Left lobe of liver (tissue), 2 donors: ENCODE measurements around the gene ARHGAP6. TPM values are rescaled to one million over a fixed set of nuclear protein-coding genes. Genes with fewer than 3 reads are reported as not detected.
"Not testable (repeated sequence)": the region's sequence is repeated elsewhere in the genome, so short reads cannot be mapped to it uniquely, and the experiment has no call there.

ENCODE experiments used
- ATAC-seq: fragments of 200-7000 bp; cut with Tn5 transposase; one replicate; pipeline ENCODE4 v1.9.1; 2020; ENCODE audit warnings: mild to moderate bottlenecking, moderate library complexity
- DNase-seq: peaks from one replicate; pipeline ENCODE4 v3.0.0-alpha.2; 2020; ENCODE audit warnings: low spot score
- total RNA-seq: library from RNA; stranded (reverse); gene quantifications from one replicate; pipeline ENCODE4 v1.2.1, GENCODE V29; 2021
- donor health status: DM: no; HTN: no; CAD: no; lungs with moderate emphysema.
- donor health status: DM: no; HTN: yes; CAD: no.

ARHGAP6 gene
- total RNA-seq, 1 donor from 2014 or later: 0.65 TPM

GRCh38 chrX:11647138-11647537 is 18.6 kb downstream of the ARHGAP6 start:
- DNase-seq (no peak), ATAC-seq (no peak)

- ATAC-seq: no peak
- DNase-seq: no peak
Observed at GRCh38 chrX:11641349-11642065, 24.2 kb downstream of the ARHGAP6 start.

- no peak for ATAC-seq
- DNase-seq: no peak
Observed at GRCh38 chrX:11640089-11640488, 25.6 kb downstream of the ARHGAP6 start.

- ATAC-seq: no peak
Observed at GRCh38 chrX:11632732-11633131, 33.0 kb downstream of the ARHGAP6 start.

GRCh38 chrX:11629593-11630211 is 36.0 kb downstream of the ARHGAP6 start:
- DNase-seq (no peak), ATAC-seq (no peak)

More at GRCh38 chrX:11632732-11633131, 33.0 kb downstream of the ARHGAP6 start:
- no peak for DNase-seq

GRCh38 chrX:11628399-11628798 is 37.3 kb downstream of the ARHGAP6 start:
- DNase-seq: no peak
- ATAC-seq: no peak

GRCh38 chrX:11626351-11626750 is 39.4 kb downstream of the ARHGAP6 start:
- DNase-seq (no peak), ATAC-seq (no peak)

GRCh38 chrX:11619441-11619840 is 46.3 kb downstream of the ARHGAP6 start:
- no peak for ATAC-seq
- DNase-seq: no peak

GRCh38 chrX:11614253-11614652 is 51.5 kb downstream of the ARHGAP6 start:
- DNase-seq, ATAC-seq: not testable (repeated sequence)

- ATAC-seq (no peak), DNase-seq (no peak)
Observed at GRCh38 chrX:11611965-11612364, 53.8 kb downstream of the ARHGAP6 start.

GRCh38 chrX:11611161-11611560 is 54.6 kb downstream of the ARHGAP6 start:
- no peak for DNase-seq
- ATAC-seq: no peak

GRCh38 chrX:11609109-11609508 is 56.6 kb downstream of the ARHGAP6 start:
- ATAC-seq (no peak), DNase-seq (no peak)

- no peak for DNase-seq
- no peak for ATAC-seq
Observed at GRCh38 chrX:11606408-11606807, 59.3 kb downstream of the ARHGAP6 start.

GRCh38 chrX:11600578-11600977 is 65.1 kb downstream of the ARHGAP6 start:
- ATAC-seq (no peak), DNase-seq (no peak)

- ATAC-seq (no peak), DNase-seq (no peak)
Observed at GRCh38 chrX:11597479-11597878, 68.2 kb downstream of the ARHGAP6 start.

GRCh38 chrX:11591723-11592346 is 73.9 kb downstream of the ARHGAP6 start:
- DNase-seq (no peak), ATAC-seq (no peak)

GRCh38 chrX:11589641-11590040 is 76.1 kb downstream of the ARHGAP6 start:
- DNase-seq (no peak), ATAC-seq (no peak)

GRCh38 chrX:11588097-11588496 is 77.6 kb downstream of the ARHGAP6 start:
- DNase-seq (no peak), ATAC-seq (no peak)

GRCh38 chrX:11585174-11585573 is 80.5 kb downstream of the ARHGAP6 start:
- ATAC-seq (no peak), DNase-seq (no peak)

GRCh38 chrX:11580789-11581188 is 84.9 kb downstream of the ARHGAP6 start:
- DNase-seq (no peak), ATAC-seq (no peak)

GRCh38 chrX:11579636-11580600 is 85.8 kb downstream of the ARHGAP6 start:
- DNase-seq (no peak), ATAC-seq (no peak)
